OCI-LY1 (cell line): ENCODE results near the gene NCEH1.

Experiments
- H2AFZ ChIP-seq: fragments of 200-600 bp; sonication (generic), shearing (Covaris generic); 2 replicates; pipeline ENCODE4 v1.6.0; 2014; ENCODE audit warnings: antibody characterized with exemption, mild to moderate bottlenecking, low read length
- H3F3A ChIP-seq: fragments of 200-600 bp; sonication (generic), shearing (Covaris generic); 2 replicates; pipeline ENCODE4 v1.6.0; 2014; ENCODE audit warnings: mild to moderate bottlenecking, antibody characterized with exemption, low read length, moderate library complexity; ENCODE audit not compliant: insufficient read depth
- H3K27ac ChIP-seq: fragments of 200-600 bp; sonication (generic); 2 replicates; pipeline ENCODE4 v1.5.1; 2014; ENCODE audit warnings: low read length, mixed run types, mild to moderate bottlenecking, low read depth; ENCODE audit not compliant: poor library complexity, severe bottlenecking
- H3K27me3 ChIP-seq: fragments of 200-600 bp; sonication (generic); 2 replicates; pipeline ENCODE4 v1.6.0; 2014; ENCODE audit warnings: antibody characterized with exemption, mild to moderate bottlenecking, low read length, moderate library complexity; ENCODE audit not compliant: insufficient read depth
- H3K36me3 ChIP-seq: fragments of 200-600 bp; sonication (generic); 2 replicates; pipeline ENCODE4 v1.6.1; 2014; ENCODE audit warnings: mild to moderate bottlenecking, antibody characterized with exemption, low read length, moderate library complexity, mixed read lengths; ENCODE audit not compliant: insufficient read depth
- H3K4me1 ChIP-seq: fragments of 200-600 bp; sonication (generic); 2 replicates; pipeline ENCODE4 v1.5.1; 2014; ENCODE audit warnings: mild to moderate bottlenecking, low read length, moderate library complexity; ENCODE audit not compliant: insufficient read depth, severe bottlenecking
- H3K4me2 ChIP-seq: fragments of 200-600 bp; sonication (generic), shearing (Covaris generic); 2 replicates; pipeline ENCODE4 v1.6.1; 2014; ENCODE audit warnings: low read length
- H3K4me3 ChIP-seq: fragments of 200-600 bp; sonication (generic); 2 replicates; pipeline ENCODE4 v1.5.1; 2014; ENCODE audit warnings: low read length, low read depth, mild to moderate bottlenecking, mixed read lengths; ENCODE audit not compliant: poor library complexity, severe bottlenecking
- H3K79me2 ChIP-seq: fragments of 200-600 bp; shearing (Covaris generic); 2 replicates; pipeline ENCODE4 v1.6.1; 2016; ENCODE audit warnings: mixed run types, low read length, mixed read lengths; ENCODE audit not compliant: insufficient read depth
- H3K9ac ChIP-seq: fragments of 200-600 bp; sonication (generic), shearing (Covaris generic); 2 replicates; pipeline ENCODE4 v1.6.1; 2014; ENCODE audit warnings: mild to moderate bottlenecking, low read length, mixed read lengths
- H3K9me2 ChIP-seq: fragments of 200-600 bp; sonication (generic), shearing (Covaris generic); 2 replicates; pipeline ENCODE4 v1.6.1; 2014; ENCODE audit warnings: low read depth, mild to moderate bottlenecking, low read length, mixed read lengths
- H3K9me3 ChIP-seq: fragments of 200-600 bp; shearing (Covaris generic); 2 replicates; pipeline ENCODE4 v1.6.1; 2014; ENCODE audit warnings: low read length, mixed read lengths
- H4K20me1 ChIP-seq: fragments of 200-600 bp; sonication (generic), shearing (Covaris generic); 2 replicates; pipeline ENCODE4 v1.6.0; 2016; ENCODE audit warnings: mild to moderate bottlenecking, low read length; ENCODE audit not compliant: insufficient read depth
- EZH2 ChIP-seq: fragments of 200-600 bp; sonication (generic), shearing (Covaris generic); IDR thresholded peaks from 2 replicates; pipeline ENCODE4 v1.8.0; 2017; ENCODE audit warnings: borderline replicate concordance, mixed run types, mild to moderate bottlenecking, antibody characterized with exemption, low read length, moderate library complexity, mixed read lengths
- TF ChIP-seq, protein P1 (sequence below): fragments of 200-600 bp; sonication (generic), shearing (Covaris generic); IDR thresholded peaks from 2 replicates; pipeline ENCODE4 v1.5.1; 2017; ENCODE audit warnings: mild to moderate bottlenecking, antibody characterized with exemption, low read length, moderate library complexity, mixed read lengths

The NCEH1 gene

DNA sequence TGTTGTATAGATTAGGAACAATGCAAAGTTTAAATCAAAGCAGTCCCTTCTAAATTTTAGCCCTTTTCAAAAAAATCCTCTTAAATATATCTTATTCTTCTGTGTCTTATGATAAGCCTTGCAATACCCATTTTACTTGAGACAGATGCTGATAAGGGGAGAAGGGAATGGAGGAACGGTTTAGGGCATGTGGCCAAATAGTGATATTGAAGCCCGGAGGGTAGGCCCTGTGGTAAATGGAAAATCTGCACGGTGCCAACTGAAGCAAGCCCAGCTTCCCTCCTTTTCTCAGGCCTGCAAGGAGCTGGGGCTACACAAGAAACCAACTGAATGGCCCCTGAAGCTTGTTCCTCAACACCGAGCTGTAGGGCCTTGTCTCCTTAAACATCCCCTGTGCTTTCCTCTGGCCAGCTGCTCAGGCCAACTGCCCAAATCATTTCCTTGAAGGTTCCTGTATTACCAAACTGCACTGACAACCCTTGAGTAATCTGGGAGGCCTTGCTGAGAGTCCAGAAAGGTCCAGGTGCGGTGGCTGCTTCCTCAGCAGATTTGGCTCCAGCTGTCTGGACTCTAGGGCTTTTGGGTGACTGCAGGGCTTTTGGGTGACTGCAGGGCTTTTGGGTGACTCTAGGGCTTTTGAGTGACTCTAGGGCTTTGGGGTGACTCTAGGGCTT lies 67.2 kb downstream of the NCEH1 start:
- Histone ChIP-seq H3K27ac (no peak overlapping the region), H3K79me2 (no peaks in the 10 kb centered on the region), H2AFZ (no peak overlapping the region), H3K9me3 (no peaks in the 10 kb centered on the region), H3K9me2 (no peaks in the 10 kb centered on the region), H3K4me3 (no peak overlapping the region), H3K27me3 (no peaks in the 10 kb centered on the region), H3K36me3 (no peaks in the 10 kb centered on the region), H3K4me1 (no peaks in the 10 kb centered on the region), H3K9ac (no peak overlapping the region), H3K4me2 (no peak overlapping the region), H4K20me1 (no peaks in the 10 kb centered on the region), H3F3A (no peaks in the 10 kb centered on the region)
- TF ChIP-seq EZH2: no peak
- TF ChIP-seq, protein P1, sequence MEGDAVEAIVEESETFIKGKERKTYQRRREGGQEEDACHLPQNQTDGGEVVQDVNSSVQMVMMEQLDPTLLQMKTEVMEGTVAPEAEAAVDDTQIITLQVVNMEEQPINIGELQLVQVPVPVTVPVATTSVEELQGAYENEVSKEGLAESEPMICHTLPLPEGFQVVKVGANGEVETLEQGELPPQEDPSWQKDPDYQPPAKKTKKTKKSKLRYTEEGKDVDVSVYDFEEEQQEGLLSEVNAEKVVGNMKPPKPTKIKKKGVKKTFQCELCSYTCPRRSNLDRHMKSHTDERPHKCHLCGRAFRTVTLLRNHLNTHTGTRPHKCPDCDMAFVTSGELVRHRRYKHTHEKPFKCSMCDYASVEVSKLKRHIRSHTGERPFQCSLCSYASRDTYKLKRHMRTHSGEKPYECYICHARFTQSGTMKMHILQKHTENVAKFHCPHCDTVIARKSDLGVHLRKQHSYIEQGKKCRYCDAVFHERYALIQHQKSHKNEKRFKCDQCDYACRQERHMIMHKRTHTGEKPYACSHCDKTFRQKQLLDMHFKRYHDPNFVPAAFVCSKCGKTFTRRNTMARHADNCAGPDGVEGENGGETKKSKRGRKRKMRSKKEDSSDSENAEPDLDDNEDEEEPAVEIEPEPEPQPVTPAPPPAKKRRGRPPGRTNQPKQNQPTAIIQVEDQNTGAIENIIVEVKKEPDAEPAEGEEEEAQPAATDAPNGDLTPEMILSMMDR: no peak

DNA sequence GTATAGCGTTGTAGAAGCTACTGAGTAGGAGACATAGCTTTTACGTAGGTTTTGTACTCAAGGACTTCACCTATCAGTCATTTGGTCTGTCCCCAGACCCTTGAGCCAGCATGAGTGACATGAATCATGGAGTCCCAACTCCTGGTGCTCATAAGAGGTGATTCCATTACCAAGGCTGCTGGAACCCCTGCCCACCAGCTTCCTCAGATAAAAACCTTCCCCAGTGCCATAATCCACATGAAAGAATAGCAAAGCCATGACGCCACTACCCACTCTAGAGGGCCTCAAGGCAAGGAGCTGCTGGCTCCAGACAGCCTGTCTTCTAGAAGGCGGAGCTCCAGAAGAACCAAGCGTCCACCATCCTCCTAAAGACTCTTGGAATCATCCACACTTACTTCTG lies 69.6 kb downstream of the NCEH1 start:
- Histone ChIP-seq H3K9me3 (no peaks in the 10 kb centered on the region), H4K20me1 (no peaks in the 10 kb centered on the region), H3K27ac (no peak overlapping the region), H3F3A (no peaks in the 10 kb centered on the region), H3K27me3 (no peaks in the 10 kb centered on the region), H3K9me2 (no peaks in the 10 kb centered on the region), H3K4me3 (no peak overlapping the region), H3K4me2 (no peak overlapping the region), H3K79me2 (no peaks in the 10 kb centered on the region), H3K4me1 (no peaks in the 10 kb centered on the region), H2AFZ (no peak overlapping the region), H3K36me3 (no peaks in the 10 kb centered on the region), H3K9ac (no peak overlapping the region)
- no peak for TF ChIP-seq EZH2
- TF ChIP-seq, protein P1: no peak

DNA sequence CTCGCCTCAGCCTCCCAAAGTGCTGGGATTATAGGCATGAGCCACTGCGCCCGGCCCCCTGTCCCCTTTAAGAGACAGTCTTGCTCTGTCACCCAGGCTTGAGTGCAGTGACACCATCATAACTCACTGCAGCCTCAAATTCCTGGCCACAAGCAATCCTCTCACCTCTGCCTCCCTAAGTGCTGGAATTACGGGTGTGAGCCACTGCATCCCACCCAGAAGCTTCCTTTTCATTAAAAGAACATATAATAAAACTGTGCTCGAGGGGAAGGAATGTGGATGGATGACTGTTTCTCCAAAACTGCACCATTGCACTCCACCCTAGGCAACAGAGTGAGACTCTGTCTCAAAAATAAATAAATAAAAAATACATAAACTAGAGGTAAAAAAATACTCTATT lies 70.1 kb downstream of the NCEH1 start:
- H3K27ac ChIP-seq: no peak overlapping the region
- no peaks in the 10 kb centered on the region for H3K4me1 ChIP-seq
- TF ChIP-seq, protein P1: no peak
- TF ChIP-seq EZH2: no peak
- H3K27me3 ChIP-seq: no peaks in the 10 kb centered on the region
- H3K9me2 ChIP-seq: no peaks in the 10 kb centered on the region
- H3K4me2 ChIP-seq: no peak overlapping the region
- H3K4me3 ChIP-seq: no peak overlapping the region
- no peaks in the 10 kb centered on the region for H3K9me3 ChIP-seq
- H2AFZ ChIP-seq: no peak overlapping the region
- H3K79me2 ChIP-seq: no peaks in the 10 kb centered on the region
- H3K9ac ChIP-seq: no peak overlapping the region
- no peaks in the 10 kb centered on the region for H4K20me1 ChIP-seq
- H3K36me3 ChIP-seq: no peaks in the 10 kb centered on the region
- H3F3A ChIP-seq: no peaks in the 10 kb centered on the region
